ENCODE results near the gene KIAA0513. TPM values are rescaled to one million over a fixed set of nuclear protein-coding genes. Genes with fewer than 3 reads are reported as not detected.

KIAA0513 gene
- total RNA-seq, 2 experiments from 2014 or later = 9.7 to 9.8 TPM

GRCh38 chr16:85142771-85143211 lies 115.2 kb downstream of the KIAA0513 start:
- Mint-ChIP-seq H3K36me3 (ENCODE audit: low read depth) (no peaks in the 10 kb centered on the region), H3K4me1 (ENCODE audit: low read depth) (peaks cover under 1% of the 10 kb centered on the region), H3K27me3 (ENCODE audit: low read depth) (peaks cover 16% of the 10 kb centered on the region), H3K4me3 (no peak overlapping the region), H3K9me3 (no peaks in the 10 kb centered on the region), H3K27ac (no peak overlapping the region)
- DNase-seq = no peak
- CTCF ChIA-PET = interaction anchor here (0.5 kb wide), 1 partner anchor 13 kb away, joined by 5 read pairs; no protein-coding TSS in a partner anchor
- intact Hi-C loops (cut with micrococcal nuclease) = no loop called here

Other genes starting within 250 kb of the KIAA0513 start
- gene CRISPLD2, start 207.8 kb upstream of the KIAA0513 start, total RNA-seq = under 1 TPM in 1 of 2 experiments, not detected in 1; 0.14 TPM
- 10 to 100 TPM; 16.6 to 17.9 TPM for gene ZDHHC7, start 16.3 kb upstream of the KIAA0513 start, total RNA-seq
- gene CIBAR2, start 84.7 kb downstream of the KIAA0513 start, total RNA-seq = not detected